Muscle of leg (tissue), 11 donors: ENCODE data around the gene PIK3C3. TPM values are rescaled to one million over a fixed set of nuclear protein-coding genes. Genes with fewer than 3 reads are reported as not detected.

Experiments used
- DNase-seq: peaks from one replicate; pipeline ENCODE4 v3.0.0; 2013
- H3K27ac ChIP-seq: one replicate; pipeline ENCODE4 v1.5.1; 2013; ENCODE audit warnings: mild to moderate bottlenecking, low read length, control low read depth
- H3K27me3 ChIP-seq: one replicate; pipeline ENCODE4 v1.6.1; 2013; ENCODE audit warnings: low read length; ENCODE audit not compliant: control insufficient read depth, insufficient read depth
- H3K36me3 ChIP-seq: one replicate; pipeline ENCODE4 v1.6.1; 2013; ENCODE audit warnings: low read length; ENCODE audit not compliant: control insufficient read depth, insufficient read depth
- H3K4me1 ChIP-seq: one replicate; pipeline ENCODE4 v1.6.1; 2013; ENCODE audit warnings: low read length; ENCODE audit not compliant: control insufficient read depth, insufficient read depth
- H3K4me3 ChIP-seq: one replicate; pipeline ENCODE4 v1.5.1; 2013; ENCODE audit warnings: low read length, control low read depth
- H3K9me3 ChIP-seq: replicated peaks from 2 replicates; pipeline ENCODE4 v1.6.1; 2013; ENCODE audit warnings: low read depth, low read length; ENCODE audit not compliant: control insufficient read depth
- WGBS: methylation state at CpG from one replicate; pipeline ENCODE4 v1.1.5; 2013; ENCODE audit warnings: missing lambda C conversion rate; ENCODE audit not compliant: insufficient coverage; 5-methylcytosine and 5-hydroxymethylcytosine counted together
- polyA plus RNA-seq, 8 donors: library from polyadenylated mRNA; unstranded; fragments of 120-200 nt; gene quantifications; one replicate each; pipeline versions ENCODE4 v1.2.1 to v1.2.3, GENCODE V29; 2013; ENCODE audit warnings: inconsistent platforms in 1 of 8, low replicate concordance in 1 of 8; ENCODE audit not compliant: insufficient read length in 8 of 8, insufficient read depth in 1 of 8
- total RNA-seq: library from RNA; stranded (reverse); fragments of 120-200 nt; gene quantifications from one replicate; pipeline ENCODE4 v1.2.4, GENCODE V29; 2013

Gene PIK3C3
- total and polyA plus RNA-seq, 9 donors = 30.9 to 43.6 (median 38.0) TPM

- no CpG with 5 or more reads among the region's 4 CpGs for WGBS
- H3K27me3 ChIP-seq = no peaks in the 10 kb centered on the region
- H3K4me1 ChIP-seq = no peaks in the 10 kb centered on the region
- DNase-seq = no peak
- H3K9me3 ChIP-seq = no peaks in the 10 kb centered on the region
- H3K36me3 ChIP-seq = peaks cover 2% of the 10 kb centered on the region
- no peak overlapping the region for H3K4me3 ChIP-seq
- no peak overlapping the region for H3K27ac ChIP-seq
Observed at GRCh38 chr18:42086288-42086687, 131.3 kb downstream of the PIK3C3 start.

DNA sequence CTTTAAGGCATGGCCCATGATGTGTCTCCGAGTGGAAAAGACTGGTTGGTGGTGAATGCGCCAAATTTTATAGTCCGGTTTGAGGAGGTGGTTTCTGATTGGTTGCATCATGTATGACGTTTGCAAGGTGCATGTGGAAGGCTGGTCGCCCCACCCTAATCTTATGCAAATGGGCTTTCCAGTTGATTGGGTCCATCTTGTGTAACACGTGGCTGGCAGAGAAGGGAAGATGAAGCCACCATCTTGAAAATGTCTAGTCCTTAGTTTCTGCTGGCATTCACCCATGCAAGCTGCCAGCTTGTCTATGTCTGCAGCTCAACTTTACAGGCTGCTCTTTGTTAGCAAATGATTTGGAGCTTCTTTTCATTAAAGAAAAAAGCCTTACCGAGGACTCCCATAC is 132.2 kb downstream of the PIK3C3 start:
- 98% methylated on average over 6 of the region's 7 CpGs for WGBS

GRCh38 chr18:42087876-42088275 is 132.8 kb downstream of the PIK3C3 start:
- no peaks in the 10 kb centered on the region for H3K4me1 ChIP-seq
- no peaks in the 10 kb centered on the region for H3K9me3 ChIP-seq
- H3K4me3 ChIP-seq = no peak overlapping the region
- 100% methylated on average over 1 of the region's 4 CpGs for WGBS
- H3K36me3 ChIP-seq = no peaks in the 10 kb centered on the region
- H3K27ac ChIP-seq = no peak overlapping the region
- no peak for DNase-seq
- H3K27me3 ChIP-seq = no peaks in the 10 kb centered on the region

More for the DNA sequence above, 132.2 kb downstream of the PIK3C3 start:
- H3K36me3 ChIP-seq = peaks cover 2% of the 10 kb centered on the region
- H3K27me3 ChIP-seq = no peaks in the 10 kb centered on the region
- no peak overlapping the region for H3K27ac ChIP-seq
- H3K4me1 ChIP-seq = no peaks in the 10 kb centered on the region
- H3K4me3 ChIP-seq = no peak overlapping the region
- DNase-seq = no peak
- H3K9me3 ChIP-seq = no peaks in the 10 kb centered on the region

DNA sequence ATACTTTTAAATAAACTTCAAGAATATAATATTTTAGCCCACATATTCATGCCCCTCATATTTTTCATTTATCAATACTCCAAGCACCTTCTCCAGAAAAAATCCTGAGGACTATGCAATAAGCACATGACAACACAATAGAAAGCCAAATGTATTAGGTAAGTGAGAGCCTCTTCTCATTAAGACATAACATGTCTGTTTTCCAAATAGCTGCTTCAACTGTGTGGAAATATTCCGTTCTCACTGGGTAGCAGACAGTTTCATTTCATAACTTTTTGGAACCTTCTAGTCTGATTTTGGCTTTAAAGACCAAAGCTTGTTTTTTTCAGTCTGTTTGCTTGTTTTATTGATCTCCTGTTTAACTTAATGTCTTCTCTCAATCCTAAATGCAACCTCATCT is 137.8 kb downstream of the PIK3C3 start:
- H3K4me1 ChIP-seq = no peaks in the 10 kb centered on the region
- H3K36me3 ChIP-seq = no peaks in the 10 kb centered on the region
- H3K27ac ChIP-seq = no peak overlapping the region
- no peaks in the 10 kb centered on the region for H3K9me3 ChIP-seq
- no CpG with 5 or more reads among the region's 1 CpG for WGBS
- no peaks in the 10 kb centered on the region for H3K27me3 ChIP-seq
- H3K4me3 ChIP-seq = no peak overlapping the region
- DNase-seq = peak; percentile 33

- Histone ChIP-seq H3K27ac (no peak overlapping the region), H3K27me3 (no peaks in the 10 kb centered on the region), H3K36me3 (no peaks in the 10 kb centered on the region), H3K4me1 (no peaks in the 10 kb centered on the region), H3K4me3 (no peak overlapping the region), H3K9me3 (no peaks in the 10 kb centered on the region)
- no peak for DNase-seq
Observed at GRCh38 chr18:42094875-42095274, 139.8 kb downstream of the PIK3C3 start.

GRCh38 chr18:42095732-42096377 is 140.8 kb downstream of the PIK3C3 start:
- H3K9me3 ChIP-seq = no peaks in the 10 kb centered on the region
- no peak for DNase-seq
- H3K27ac ChIP-seq = no peak overlapping the region
- H3K36me3 ChIP-seq = no peaks in the 10 kb centered on the region
- no peaks in the 10 kb centered on the region for H3K27me3 ChIP-seq
- no peak overlapping the region for H3K4me3 ChIP-seq
- no peaks in the 10 kb centered on the region for H3K4me1 ChIP-seq

DNA sequence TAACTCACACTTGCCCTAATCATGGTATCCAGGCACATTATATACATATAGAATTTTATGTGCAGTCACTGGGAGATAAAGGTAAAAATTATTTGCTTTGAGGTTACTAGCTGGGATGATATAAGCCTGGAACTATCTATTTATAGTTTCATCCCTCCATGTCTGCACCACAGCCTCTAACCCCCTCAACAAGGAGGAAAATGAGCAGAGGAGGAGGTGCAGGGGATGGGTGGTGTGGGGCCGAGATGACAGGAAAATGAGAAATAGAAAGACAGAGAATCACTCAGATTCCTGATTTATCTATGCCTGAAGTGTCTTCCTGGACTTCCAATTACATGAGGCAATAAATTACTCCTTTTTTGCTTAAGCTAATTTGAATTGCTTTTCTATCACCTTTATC is 145.2 kb downstream of the PIK3C3 start:
- no CpG with 5 or more reads among the region's 1 CpG for WGBS
- Histone ChIP-seq H3K9me3 (no peaks in the 10 kb centered on the region), H3K36me3 (no peaks in the 10 kb centered on the region), H3K4me3 (no peak overlapping the region), H3K27ac (no peak overlapping the region), H3K27me3 (no peaks in the 10 kb centered on the region), H3K4me1 (no peaks in the 10 kb centered on the region)
- DNase-seq = no peak

DNA sequence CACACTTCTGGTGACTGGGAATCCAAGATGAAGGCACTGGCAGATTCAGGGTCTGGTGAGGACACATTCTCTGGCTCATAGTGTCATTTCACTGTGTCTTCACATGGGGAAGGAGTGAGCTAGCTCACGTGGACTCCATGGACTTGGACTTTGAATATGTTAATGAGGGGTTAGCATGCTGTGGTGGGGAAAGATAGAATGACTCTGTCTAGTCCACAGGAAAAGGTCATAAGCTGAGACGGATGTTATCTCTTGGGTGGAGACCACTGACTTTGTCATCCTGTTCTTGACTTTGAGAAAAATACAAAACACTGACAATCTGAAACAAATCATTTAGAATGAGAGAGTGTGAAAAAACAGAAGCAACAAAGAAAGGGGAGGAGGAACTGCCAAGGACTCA is 145.9 kb downstream of the PIK3C3 start:
- H3K9me3 ChIP-seq = no peaks in the 10 kb centered on the region
- H3K36me3 ChIP-seq = no peaks in the 10 kb centered on the region
- no peak overlapping the region for H3K27ac ChIP-seq
- H3K27me3 ChIP-seq = no peaks in the 10 kb centered on the region
- DNase-seq = no peak
- H3K4me3 ChIP-seq = no peak overlapping the region
- 60% methylated on average over 1 of the region's 2 CpGs for WGBS
- H3K4me1 ChIP-seq = no peaks in the 10 kb centered on the region

- no peaks in the 10 kb centered on the region for H3K4me1 ChIP-seq
- DNase-seq = no peak
- no CpG with 5 or more reads among the region's 2 CpGs for WGBS
Observed at GRCh38 chr18:42105394-42105793, 150.4 kb downstream of the PIK3C3 start.

GRCh38 chr18:42106784-42107183 is 151.8 kb downstream of the PIK3C3 start:
- H3K27me3 ChIP-seq = no peaks in the 10 kb centered on the region
- no peaks in the 10 kb centered on the region for H3K36me3 ChIP-seq
- H3K9me3 ChIP-seq = no peaks in the 10 kb centered on the region
- WGBS = 67% methylated on average over 1 of the region's 2 CpGs
- DNase-seq = no peak
- no peaks in the 10 kb centered on the region for H3K4me1 ChIP-seq
- H3K4me3 ChIP-seq = no peak overlapping the region
- H3K27ac ChIP-seq = no peak overlapping the region

More at GRCh38 chr18:42105394-42105793, 150.4 kb downstream of the PIK3C3 start:
- H3K27ac ChIP-seq = no peak overlapping the region
- no peaks in the 10 kb centered on the region for H3K36me3 ChIP-seq
- H3K4me3 ChIP-seq = no peak overlapping the region
- H3K9me3 ChIP-seq = no peaks in the 10 kb centered on the region
- H3K27me3 ChIP-seq = no peaks in the 10 kb centered on the region

DNA sequence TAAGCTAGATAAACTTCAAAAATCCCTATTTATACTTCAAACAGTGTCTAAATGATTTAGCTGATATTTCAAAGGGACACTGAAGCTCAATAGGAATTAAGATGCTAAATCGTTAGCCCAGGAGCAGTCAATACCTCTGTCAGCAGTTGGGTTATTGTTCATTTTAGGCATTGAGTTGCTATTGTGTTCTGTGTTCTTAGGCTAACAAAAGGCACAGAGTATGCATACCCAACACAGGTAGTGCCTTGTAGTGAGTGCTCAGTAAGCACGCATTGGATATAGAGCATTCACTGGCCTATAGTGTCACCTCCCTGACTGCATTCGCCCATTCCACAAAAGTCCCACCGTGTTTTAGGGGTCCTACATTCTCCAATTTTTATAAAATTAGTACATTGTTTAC is 152.3 kb downstream of the PIK3C3 start:
- no peaks in the 10 kb centered on the region for H3K4me1 ChIP-seq
- H3K27me3 ChIP-seq = no peaks in the 10 kb centered on the region
- 88% methylated on average over 1 of the region's 4 CpGs for WGBS
- H3K4me3 ChIP-seq = no peak overlapping the region
- H3K36me3 ChIP-seq = no peaks in the 10 kb centered on the region
- H3K27ac ChIP-seq = no peak overlapping the region
- no peaks in the 10 kb centered on the region for H3K9me3 ChIP-seq
- DNase-seq = no peak
